Measurements from ENCODE around the gene SIRT5. TPM values are rescaled to one million over a fixed set of nuclear protein-coding genes. Genes with fewer than 3 reads are reported as not detected.

SIRT5 gene
- total RNA-seq, 2 donors from 2014 or later: 12.1 to 19.0 TPM

DNA sequence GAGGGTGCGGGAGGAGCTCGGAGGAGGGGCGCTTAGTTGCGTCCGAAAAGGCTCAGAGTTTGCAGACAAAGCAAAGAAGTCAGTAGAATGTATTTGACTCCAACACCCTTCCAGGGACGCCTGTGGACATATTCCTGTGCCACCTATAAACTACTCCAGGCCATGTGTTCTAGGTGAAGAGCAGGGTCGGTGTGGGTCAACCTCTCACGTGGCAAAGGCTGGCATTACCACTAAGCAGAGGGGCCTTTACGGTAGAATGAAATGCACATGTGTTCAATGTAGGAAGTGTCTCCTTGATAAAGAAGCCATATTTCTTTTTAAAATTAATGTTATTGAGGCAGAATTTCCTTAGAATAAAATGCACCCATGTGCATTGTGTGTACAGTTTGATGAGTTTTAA is 15.4 kb downstream of the SIRT5 start:
- Mint-ChIP-seq H3K4me3 (no peak overlapping the region), H3K27ac (no peak overlapping the region), H3K9me3 (no peaks in the 10 kb centered on the region), H3K4me1 (no peaks in the 10 kb centered on the region), H3K27me3 (ENCODE audit: insufficient read depth) (no peaks in the 10 kb centered on the region), H3K36me3 (ENCODE audit: low read depth) (peaks cover 39% of the 10 kb centered on the region)
- Histone ChIP-seq H3K4me3 (ENCODE audit: low read length) (no peak overlapping the region), H3K9ac (ENCODE audit: extremely low read depth, low read length, poor library complexity, severe bottlenecking) (no peak overlapping the region), H3K4me1 (ENCODE audit: control insufficient read depth, insufficient read depth, low read length) (no peaks in the 10 kb centered on the region), H3K9me3 (ENCODE audit: control insufficient read depth, low read length) (no peaks in the 10 kb centered on the region), H3K36me3 (ENCODE audit: control insufficient read depth, insufficient read depth, low read length) (peaks cover 17% of the 10 kb centered on the region), H3K27ac (ENCODE audit: low read depth, low read length) (no peak overlapping the region), H3K27me3 (ENCODE audit: control insufficient read depth, insufficient read depth, low read length, poor library complexity, severe bottlenecking) (no peaks in the 10 kb centered on the region)
- WGBS, 2 experiments (ENCODE audit: insufficient coverage in 1 of 2, insufficient read length in 1 of 2): 88 to 96% methylated on average over 3 to 9 of the region's 9 CpGs
- no peak for DNase-seq
- TF ChIP-seq, protein P1, sequence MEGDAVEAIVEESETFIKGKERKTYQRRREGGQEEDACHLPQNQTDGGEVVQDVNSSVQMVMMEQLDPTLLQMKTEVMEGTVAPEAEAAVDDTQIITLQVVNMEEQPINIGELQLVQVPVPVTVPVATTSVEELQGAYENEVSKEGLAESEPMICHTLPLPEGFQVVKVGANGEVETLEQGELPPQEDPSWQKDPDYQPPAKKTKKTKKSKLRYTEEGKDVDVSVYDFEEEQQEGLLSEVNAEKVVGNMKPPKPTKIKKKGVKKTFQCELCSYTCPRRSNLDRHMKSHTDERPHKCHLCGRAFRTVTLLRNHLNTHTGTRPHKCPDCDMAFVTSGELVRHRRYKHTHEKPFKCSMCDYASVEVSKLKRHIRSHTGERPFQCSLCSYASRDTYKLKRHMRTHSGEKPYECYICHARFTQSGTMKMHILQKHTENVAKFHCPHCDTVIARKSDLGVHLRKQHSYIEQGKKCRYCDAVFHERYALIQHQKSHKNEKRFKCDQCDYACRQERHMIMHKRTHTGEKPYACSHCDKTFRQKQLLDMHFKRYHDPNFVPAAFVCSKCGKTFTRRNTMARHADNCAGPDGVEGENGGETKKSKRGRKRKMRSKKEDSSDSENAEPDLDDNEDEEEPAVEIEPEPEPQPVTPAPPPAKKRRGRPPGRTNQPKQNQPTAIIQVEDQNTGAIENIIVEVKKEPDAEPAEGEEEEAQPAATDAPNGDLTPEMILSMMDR (conservative IDR thresholded peaks at IDR 0.05): no peak

GRCh38 chr6:13590574-13591153 is 16.3 kb downstream of the SIRT5 start:
- Histone ChIP-seq H3K27me3 (ENCODE audit: control insufficient read depth, insufficient read depth, low read length, poor library complexity, severe bottlenecking) (no peaks in the 10 kb centered on the region), H3K9me3 (ENCODE audit: control insufficient read depth, low read length) (no peaks in the 10 kb centered on the region), H3K4me3 (ENCODE audit: low read length) (no peak overlapping the region), H3K36me3 (ENCODE audit: control insufficient read depth, insufficient read depth, low read length) (peaks cover 24% of the 10 kb centered on the region), H3K27ac (ENCODE audit: low read depth, low read length) (no peak overlapping the region), H3K9ac (ENCODE audit: extremely low read depth, low read length, poor library complexity, severe bottlenecking) (no peak overlapping the region), H3K4me1 (ENCODE audit: control insufficient read depth, insufficient read depth, low read length) (no peaks in the 10 kb centered on the region)
- TF ChIP-seq, protein P1 (conservative IDR thresholded peaks at IDR 0.05): no peak
- 81 to 100% methylated on average over 1 of the region's 1 CpG for WGBS, 2 experiments (ENCODE audit: insufficient coverage in 1 of 2, insufficient read length in 1 of 2)
- no peaks in the 10 kb centered on the region for H3K27me3 Mint-ChIP-seq (ENCODE audit: insufficient read depth)
- H3K4me3 Mint-ChIP-seq: no peak overlapping the region
- no peaks in the 10 kb centered on the region for H3K9me3 Mint-ChIP-seq
- no peak for DNase-seq
- no peaks in the 10 kb centered on the region for H3K4me1 Mint-ChIP-seq
- no peak overlapping the region for H3K27ac Mint-ChIP-seq
- H3K36me3 Mint-ChIP-seq (ENCODE audit: low read depth): peaks cover 38% of the 10 kb centered on the region

DNA sequence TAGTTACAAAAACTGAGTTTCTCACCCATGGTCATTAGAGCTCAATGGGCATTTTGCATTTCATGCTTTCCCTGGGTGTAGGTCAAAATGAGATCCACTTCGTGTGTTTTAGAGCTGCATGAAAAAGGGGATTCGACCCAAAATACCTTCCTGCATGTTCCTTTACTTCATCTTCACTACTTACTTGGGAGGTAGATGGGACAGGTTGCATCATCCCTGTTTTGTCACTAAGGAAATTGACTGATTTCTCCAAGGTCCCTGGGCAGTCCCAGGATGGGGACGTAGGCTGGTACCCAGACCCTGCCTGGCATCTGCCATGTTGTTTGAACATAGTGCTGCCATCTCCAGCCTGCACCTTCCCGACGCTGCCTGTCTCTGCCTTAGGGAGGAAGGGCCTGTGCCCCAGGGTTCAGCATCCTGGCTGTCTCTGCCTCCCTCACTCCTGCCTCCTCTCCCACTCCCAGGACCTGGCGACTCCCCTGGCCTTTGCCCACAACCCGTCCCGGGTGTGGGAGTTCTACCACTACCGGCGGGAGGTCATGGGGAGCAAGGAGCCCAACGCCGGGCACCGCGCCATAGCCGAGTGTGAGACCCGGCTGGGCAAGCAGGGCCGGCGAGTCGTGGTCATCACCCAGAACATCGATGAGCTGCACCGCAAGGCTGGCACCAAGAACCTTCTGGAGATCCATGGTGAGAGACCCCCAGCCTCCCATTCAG is 17.0 kb downstream of the SIRT5 start:
- no peaks in the 10 kb centered on the region for H3K4me1 Mint-ChIP-seq
- H3K27me3 Mint-ChIP-seq (ENCODE audit: insufficient read depth): no peaks in the 10 kb centered on the region
- Histone ChIP-seq H3K4me3 (ENCODE audit: low read length) (no peak overlapping the region), H3K36me3 (ENCODE audit: control insufficient read depth, insufficient read depth, low read length) (peaks cover 28% of the 10 kb centered on the region), H3K9me3 (ENCODE audit: control insufficient read depth, low read length) (no peaks in the 10 kb centered on the region), H3K4me1 (ENCODE audit: control insufficient read depth, insufficient read depth, low read length) (no peaks in the 10 kb centered on the region), H3K27ac (ENCODE audit: low read depth, low read length) (no peak overlapping the region), H3K27me3 (ENCODE audit: control insufficient read depth, insufficient read depth, low read length, poor library complexity, severe bottlenecking) (no peaks in the 10 kb centered on the region), H3K9ac (ENCODE audit: extremely low read depth, low read length, poor library complexity, severe bottlenecking) (no peak overlapping the region)
- no peak overlapping the region for H3K4me3 Mint-ChIP-seq
- no peak overlapping the region for H3K27ac Mint-ChIP-seq
- WGBS, 2 experiments (ENCODE audit: insufficient coverage in 1 of 2, insufficient read length in 1 of 2): 93 to 98% methylated on average over 7 to 20 of the region's 21 CpGs
- no peak for DNase-seq
- TF ChIP-seq, protein P1 (conservative IDR thresholded peaks at IDR 0.05): no peak
- H3K9me3 Mint-ChIP-seq: no peaks in the 10 kb centered on the region
- peaks cover 41% of the 10 kb centered on the region for H3K36me3 Mint-ChIP-seq (ENCODE audit: low read depth)
